SK-N-SH (cell line): ENCODE results near the gene TNFRSF19. TPM values are rescaled to one million over a fixed set of nuclear protein-coding genes. Genes with fewer than 3 reads are reported as not detected.

Experiments used
- CTCF ChIA-PET: fragments of 300-600, 350-600 bp; formaldehyde crosslinking; extraction: SDS; loops from one replicate; lab custom pipeline; 2021; lab: Yijun Ruan, JAX
- POLR2A ChIA-PET: fragments of 350-600 bp; sonication (Branson Sonifier 250); formaldehyde crosslinking; extraction: SDS; loops from one replicate; lab custom pipeline; 2020; ENCODE audit warnings: antibody characterized with exemption, inconsistent platforms; lab: Yijun Ruan, JAX
- DNase-seq: peaks from one replicate; pipeline ENCODE4 v3.0.0; 2012
- H2AFZ ChIP-seq: fragments of 200-600 bp; sonication (generic); 2 replicates; pipeline ENCODE4 v1.8.1; 2016; ENCODE audit warnings: antibody characterized with exemption, mild to moderate bottlenecking, low read depth
- H3F3A ChIP-seq: fragments of 200-600 bp; sonication (generic); replicated peaks from 2 replicates; pipeline ENCODE3; 2016; ENCODE audit warnings: antibody characterized with exemption, mild to moderate bottlenecking; ENCODE audit not compliant: insufficient read depth
- H3K27ac ChIP-seq, 2 experiments: fragments of 200-500 bp in 1 of 2; fragments of 200-600 bp in 1 of 2; sonication (Bioruptor generic) in 1 of 2; sonication (generic), shearing (Covaris generic) in 1 of 2; 2 replicates each; pipeline versions ENCODE4 v1.5.1 to v1.6.1; 2014 to 2016; ENCODE audit warnings: low read depth in 2 of 2, inconsistent platforms in 1 of 2, low read length in 1 of 2, mild to moderate bottlenecking in 1 of 2, mixed read lengths in 1 of 2
- H3K27me3 ChIP-seq: fragments of 200-600 bp; sonication (generic), shearing (Covaris generic); 2 replicates; pipeline ENCODE4 v1.6.1; 2016; ENCODE audit warnings: mixed run types; ENCODE audit not compliant: insufficient read depth
- H3K36me3 ChIP-seq, 2 experiments: fragments of 200-500 bp in 1 of 2; fragments of 200-600 bp in 1 of 2; sonication (Bioruptor generic) in 1 of 2; sonication (generic) in 1 of 2; replicated peaks in 1 of 2; 2 replicates each; pipeline versions ENCODE3 to v1.5.1; 2014 to 2016; ENCODE audit warnings: low read length in 1 of 2, mild to moderate bottlenecking in 1 of 2; ENCODE audit not compliant: insufficient read depth in 2 of 2, control insufficient read depth in 1 of 2
- H3K4me1 ChIP-seq, 2 experiments: fragments of 200-500 bp in 1 of 2; fragments of 200-600 bp in 1 of 2; sonication (Bioruptor generic) in 1 of 2; sonication (generic), shearing (Covaris generic) in 1 of 2; 2 replicates each; pipeline versions ENCODE4 v1.5.1 to v1.6.1; 2014 to 2016; ENCODE audit warnings: low read depth in 1 of 2, low read length in 1 of 2, mixed run types in 1 of 2; ENCODE audit not compliant: insufficient read depth in 2 of 2, control insufficient read depth in 1 of 2
- H3K4me2 ChIP-seq: fragments of 200-600 bp; sonication (generic), shearing (Covaris generic); 2 replicates; pipeline ENCODE4 v1.6.1; 2017; ENCODE audit warnings: mixed run types
- H3K4me3 ChIP-seq, 2 experiments: fragments of 200-500 bp in 1 of 2; fragments of 200-600 bp in 1 of 2; sonication (Bioruptor generic) in 1 of 2; sonication (generic), shearing (Covaris generic) in 1 of 2; 2 replicates each; pipeline versions ENCODE4 v1.5.1 to v1.8.1; 2014 to 2016; ENCODE audit warnings: low read depth in 2 of 2, inconsistent platforms in 1 of 2, low read length in 1 of 2, mild to moderate bottlenecking in 1 of 2, mixed read lengths in 1 of 2, moderate library complexity in 1 of 2
- H3K79me2 ChIP-seq: fragments of 200-600 bp; sonication (generic); 2 replicates; pipeline ENCODE4 v1.8.1; 2017; ENCODE audit warnings: mild to moderate bottlenecking; ENCODE audit not compliant: insufficient read depth
- H3K9ac ChIP-seq: fragments of 200-600 bp; sonication (generic); 2 replicates; pipeline ENCODE4 v1.6.1; 2017; ENCODE audit warnings: mixed run types
- H3K9me2 ChIP-seq: fragments of 200-600 bp; sonication (generic); 2 replicates; pipeline ENCODE4 v1.6.1; 2017; ENCODE audit warnings: mixed run types
- H3K9me3 ChIP-seq: fragments of 200-600 bp; sonication (generic); 2 replicates; pipeline ENCODE4 v1.6.1; 2017; ENCODE audit warnings: mixed run types, mild to moderate bottlenecking, moderate library complexity
- H4K20me1 ChIP-seq: fragments of 200-600 bp; sonication (generic); 2 replicates; pipeline ENCODE4 v1.6.1; 2017; ENCODE audit warnings: mild to moderate bottlenecking, mixed run types; ENCODE audit not compliant: insufficient read depth
- ELF1 ChIP-seq: IDR thresholded peaks from 2 replicates; pipeline ENCODE4 v1.4.0; 2012
- EZH2phosphoT487 ChIP-seq: fragments of 200-600 bp; sonication (generic); IDR thresholded peaks from 2 replicates; pipeline ENCODE4 v1.6.1; 2017; ENCODE audit warnings: low read depth, mixed run types, mild to moderate bottlenecking, antibody characterized with exemption, moderate library complexity, borderline replicate concordance
- FOSL2 ChIP-seq: IDR thresholded peaks from 2 replicates; pipeline ENCODE4 v1.4.0; 2012; ENCODE audit warnings: low read depth, mild to moderate bottlenecking, moderate library complexity, borderline replicate concordance
- FOXJ3 ChIP-seq: sonication (generic); formaldehyde crosslinking; IDR thresholded peaks from 2 replicates; pipeline ENCODE4 v1.5.1; 2020; ENCODE audit warnings: mild to moderate bottlenecking, missing genetic modification reagents
- GABPA ChIP-seq: IDR thresholded peaks from 2 replicates; pipeline ENCODE4 v1.4.0; 2012; ENCODE audit warnings: low read depth, mild to moderate bottlenecking
- GATA2 ChIP-seq: sonication (generic); formaldehyde crosslinking; IDR thresholded peaks from 2 replicates; pipeline ENCODE4 v1.5.0; 2020; ENCODE audit warnings: mild to moderate bottlenecking, missing genetic modification reagents
- MAX ChIP-seq: IDR thresholded peaks from 2 replicates; pipeline ENCODE4 v1.4.0; 2012; ENCODE audit warnings: low read depth
- MEF2A ChIP-seq: IDR thresholded peaks from 2 replicates; pipeline ENCODE4 v1.4.0; 2012; ENCODE audit warnings: low read depth, borderline replicate concordance
- MXI1 ChIP-seq: IDR thresholded peaks from 2 replicates; pipeline ENCODE4 v1.6.1; 2012; ENCODE audit warnings: mild to moderate bottlenecking, low read depth, low read length, improper control_type of control experiment
- PBX3 ChIP-seq: IDR thresholded peaks from 2 replicates; pipeline ENCODE4; 2012
- POLR2AphosphoS5 ChIP-seq: IDR thresholded peaks from 2 replicates; pipeline ENCODE4 v1.6.1; 2012; ENCODE audit warnings: low read depth, low read length
- RCOR1 ChIP-seq: fragments of 150-350 bp; IDR thresholded peaks from 2 replicates; pipeline ENCODE4 v1.6.1; 2017; ENCODE audit warnings: antibody characterized with exemption, low read length
- RFX5 ChIP-seq: IDR thresholded peaks from 2 replicates; pipeline ENCODE4 v1.6.1; 2012; ENCODE audit warnings: mild to moderate bottlenecking, improper control_type of control experiment, low read length
- SIN3A ChIP-seq: IDR thresholded peaks from 2 replicates; pipeline ENCODE4 v1.6.1; 2012; ENCODE audit warnings: low read depth, mild to moderate bottlenecking, low read length, moderate library complexity, borderline replicate concordance
- TAF1 ChIP-seq: IDR thresholded peaks from 2 replicates; pipeline ENCODE4 v1.6.1; 2012; ENCODE audit warnings: low read depth, mild to moderate bottlenecking, low read length, moderate library complexity, borderline replicate concordance
- TCF12 ChIP-seq: IDR thresholded peaks from 2 replicates; pipeline ENCODE4 v1.4.0; 2012
- TEAD4 ChIP-seq: IDR thresholded peaks from 2 replicates; pipeline ENCODE4 v1.4.0; 2012; ENCODE audit warnings: mild to moderate bottlenecking, borderline replicate concordance; ENCODE audit not compliant: insufficient read depth
- YY1 ChIP-seq: IDR thresholded peaks from 2 replicates; pipeline ENCODE4 v1.4.0; 2012; ENCODE audit warnings: low read depth, mild to moderate bottlenecking
- WGBS: methylation state at CpG from one replicate; pipeline ENCODE4 v1.1.6; 2017; ENCODE audit warnings: low lambda C conversion rate; 5-methylcytosine and 5-hydroxymethylcytosine counted together
- polyA plus RNA-seq, 3 experiments: library from polyadenylated mRNA; depleted of rRNA; stranded (reverse); fragments of >200 nt; gene quantifications; 2 replicates each; pipeline ENCODE4 v1.2.3, GENCODE V29; 2012
- TF ChIP-seq, protein P1 (sequence below): fragments of 150-350 bp; IDR thresholded peaks from 2 replicates; pipeline ENCODE4 v1.6.1; 2017; ENCODE audit warnings: antibody characterized with exemption, low read length, low read depth, borderline replicate concordance
- TF ChIP-seq, protein P2 (sequence below): fragments of 200-600 bp; sonication (generic); IDR thresholded peaks from 2 replicates; pipeline ENCODE4 v1.6.1; 2017; ENCODE audit warnings: antibody characterized with exemption, mild to moderate bottlenecking, moderate library complexity
- TF ChIP-seq, protein P3 (sequence below): IDR thresholded peaks from 2 replicates; pipeline ENCODE4 v1.4.0; 2012; ENCODE audit warnings: low read depth, borderline replicate concordance

TNFRSF19 gene
- polyA plus RNA-seq, 1 of the 3 experiments (the other 2 are of a cell fraction), result 4.6 TPM

DNA sequence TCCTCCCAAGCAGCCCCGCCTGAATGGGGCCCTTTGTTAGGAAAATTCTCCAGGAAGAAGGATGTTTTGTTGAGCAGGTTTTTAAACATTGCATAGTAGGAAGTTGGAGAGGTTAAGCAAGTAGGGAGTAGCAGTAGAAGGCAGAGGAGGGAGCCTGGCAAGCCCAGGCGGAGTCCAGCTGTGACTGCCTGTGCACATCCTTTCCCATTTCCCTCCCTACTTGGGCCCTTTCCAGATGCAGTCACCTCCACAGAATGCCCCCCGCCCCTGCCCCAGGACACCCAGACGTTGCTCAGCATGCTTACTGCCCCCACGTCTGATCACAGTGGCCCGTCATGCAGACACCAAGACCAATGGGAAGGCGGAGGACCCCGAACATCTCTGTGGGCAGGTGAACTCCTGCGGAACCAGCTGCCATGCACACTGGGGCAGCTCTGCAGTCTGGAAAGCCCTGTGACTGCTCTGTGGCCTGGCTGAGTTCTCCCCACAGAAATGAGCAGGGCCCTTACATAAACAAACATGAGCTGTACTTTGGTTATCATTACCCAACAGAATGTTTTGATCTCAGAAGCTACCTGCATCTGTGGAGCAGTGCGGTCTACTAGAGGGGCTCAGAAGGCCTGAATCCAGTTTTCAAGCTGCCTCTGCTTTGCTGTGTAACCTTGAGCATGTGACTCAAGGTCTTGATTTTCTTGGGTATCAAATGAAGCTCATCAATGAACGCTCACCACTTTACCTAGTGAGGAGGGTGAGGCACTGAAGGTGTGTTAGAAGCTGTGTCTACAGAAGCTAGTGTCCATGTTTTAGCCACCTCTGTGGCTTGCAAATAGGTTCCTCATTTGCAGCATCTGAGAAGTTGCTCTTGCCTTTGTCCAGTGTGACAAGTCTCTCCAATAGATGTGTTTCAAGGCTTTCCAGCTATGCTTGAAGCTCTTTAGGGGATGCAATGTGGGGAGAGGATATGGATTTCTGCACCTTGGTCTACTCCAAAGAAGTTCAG lies 84.2 kb downstream of the TNFRSF19 start:
- 78% methylated on average over 9 of the region's 11 CpGs for WGBS
- Histone ChIP-seq H3K9me2 (no peaks in the 10 kb centered on the region), H3K27me3 (no peaks in the 10 kb centered on the region), H4K20me1 (no peaks in the 10 kb centered on the region), H3K27ac (no peak overlapping the region), H3K4me2 (no peak overlapping the region), H3K9me3 (no peaks in the 10 kb centered on the region), H2AFZ (no peak overlapping the region), H3K4me1 (peaks cover 0 to 19% of the 10 kb centered on the region in 2 experiments; a peak in 2 of 4 replicates), H3K9ac (no peak overlapping the region), H3K4me3 (no peak overlapping the region), H3F3A (no peaks in the 10 kb centered on the region), H3K36me3 (no peaks in the 10 kb centered on the region), H3K79me2 (no peaks in the 10 kb centered on the region)
- POLR2A ChIA-PET, result no interaction called here
- CTCF ChIA-PET, result interaction anchor here (0.7 kb wide), 1 partner anchor 136 kb away, joined by 3 read pairs; no protein-coding TSS in a partner anchor
- DNase-seq, result no peak
- TF ChIP-seq RCOR1 (no peak), SIN3A (no peak), GABPA (no peak), MAX (no peak), MXI1 (no peak), POLR2AphosphoS5 (no peak), RFX5 (no peak), PBX3 (no peak), ELF1 (no peak)

GRCh38 chr13:23655321-23655720 lies 85.1 kb downstream of the TNFRSF19 start:
- POLR2A ChIA-PET, result no interaction called here
- Histone ChIP-seq H3K79me2 (no peaks in the 10 kb centered on the region), H3K4me1 (peaks cover 0 to 19% of the 10 kb centered on the region in 2 experiments; a peak in 2 of 4 replicates), H3K9ac (no peak overlapping the region), H3F3A (no peaks in the 10 kb centered on the region), H2AFZ (no peak overlapping the region), H3K27me3 (no peaks in the 10 kb centered on the region), H3K4me3 (no peak overlapping the region), H3K9me3 (no peaks in the 10 kb centered on the region), H3K27ac (no peak overlapping the region), H4K20me1 (no peaks in the 10 kb centered on the region), H3K9me2 (no peaks in the 10 kb centered on the region), H3K36me3 (no peaks in the 10 kb centered on the region), H3K4me2 (no peak overlapping the region)
- DNase-seq, result no peak
- WGBS, result 81% methylated on average over 3 of the region's 3 CpGs
- CTCF ChIA-PET, result no interaction called here
- TF ChIP-seq TAF1 (no peak), GABPA (no peak), GATA2 (CRISPR knock-in tag) (no peak), EZH2phosphoT487 (no peak), YY1 (no peak), TCF12 (no peak), MAX (no peak), MEF2A (no peak), FOSL2 (no peak), TEAD4 (no peak), FOXJ3 (no peak)
- TF ChIP-seq, protein P1, sequence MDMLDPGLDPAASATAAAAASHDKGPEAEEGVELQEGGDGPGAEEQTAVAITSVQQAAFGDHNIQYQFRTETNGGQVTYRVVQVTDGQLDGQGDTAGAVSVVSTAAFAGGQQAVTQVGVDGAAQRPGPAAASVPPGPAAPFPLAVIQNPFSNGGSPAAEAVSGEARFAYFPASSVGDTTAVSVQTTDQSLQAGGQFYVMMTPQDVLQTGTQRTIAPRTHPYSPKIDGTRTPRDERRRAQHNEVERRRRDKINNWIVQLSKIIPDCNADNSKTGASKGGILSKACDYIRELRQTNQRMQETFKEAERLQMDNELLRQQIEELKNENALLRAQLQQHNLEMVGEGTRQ, result no peak
- TF ChIP-seq, protein P2, sequence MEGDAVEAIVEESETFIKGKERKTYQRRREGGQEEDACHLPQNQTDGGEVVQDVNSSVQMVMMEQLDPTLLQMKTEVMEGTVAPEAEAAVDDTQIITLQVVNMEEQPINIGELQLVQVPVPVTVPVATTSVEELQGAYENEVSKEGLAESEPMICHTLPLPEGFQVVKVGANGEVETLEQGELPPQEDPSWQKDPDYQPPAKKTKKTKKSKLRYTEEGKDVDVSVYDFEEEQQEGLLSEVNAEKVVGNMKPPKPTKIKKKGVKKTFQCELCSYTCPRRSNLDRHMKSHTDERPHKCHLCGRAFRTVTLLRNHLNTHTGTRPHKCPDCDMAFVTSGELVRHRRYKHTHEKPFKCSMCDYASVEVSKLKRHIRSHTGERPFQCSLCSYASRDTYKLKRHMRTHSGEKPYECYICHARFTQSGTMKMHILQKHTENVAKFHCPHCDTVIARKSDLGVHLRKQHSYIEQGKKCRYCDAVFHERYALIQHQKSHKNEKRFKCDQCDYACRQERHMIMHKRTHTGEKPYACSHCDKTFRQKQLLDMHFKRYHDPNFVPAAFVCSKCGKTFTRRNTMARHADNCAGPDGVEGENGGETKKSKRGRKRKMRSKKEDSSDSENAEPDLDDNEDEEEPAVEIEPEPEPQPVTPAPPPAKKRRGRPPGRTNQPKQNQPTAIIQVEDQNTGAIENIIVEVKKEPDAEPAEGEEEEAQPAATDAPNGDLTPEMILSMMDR, result no peak
- TF ChIP-seq, protein P3, sequence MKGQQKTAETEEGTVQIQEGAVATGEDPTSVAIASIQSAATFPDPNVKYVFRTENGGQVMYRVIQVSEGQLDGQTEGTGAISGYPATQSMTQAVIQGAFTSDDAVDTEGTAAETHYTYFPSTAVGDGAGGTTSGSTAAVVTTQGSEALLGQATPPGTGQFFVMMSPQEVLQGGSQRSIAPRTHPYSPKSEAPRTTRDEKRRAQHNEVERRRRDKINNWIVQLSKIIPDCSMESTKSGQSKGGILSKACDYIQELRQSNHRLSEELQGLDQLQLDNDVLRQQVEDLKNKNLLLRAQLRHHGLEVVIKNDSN, result no peak
